Coronary artery (tissue), 2 donors: ENCODE data around the gene ARFGAP2.
A peak's percentile ranks its signal among the peaks of the same experiment; 100 is the strongest.

Experiments
- DNase-seq: peaks from one replicate; pipeline ENCODE4 v3.0.0-alpha.2; 2017; ENCODE audit warnings: low spot score
- H3K27ac ChIP-seq, 2 donors: fragments of 200-600 bp; sonication (generic); one replicate each; pipeline ENCODE4 v1.5.1; 2016 to 2019
- H3K4me3 ChIP-seq: fragments of 200-600 bp; sonication (generic); 2 replicates; pipeline ENCODE4 v1.5.1; 2016; ENCODE audit warnings: mild to moderate bottlenecking, moderate library complexity
- TF ChIP-seq, protein P1 (sequence below): fragments of 200-600 bp; sonication (generic); IDR thresholded peaks from one replicate; pipeline ENCODE4 v1.5.1; 2019; ENCODE audit warnings: antibody characterized with exemption

The ARFGAP2 gene

DNA sequence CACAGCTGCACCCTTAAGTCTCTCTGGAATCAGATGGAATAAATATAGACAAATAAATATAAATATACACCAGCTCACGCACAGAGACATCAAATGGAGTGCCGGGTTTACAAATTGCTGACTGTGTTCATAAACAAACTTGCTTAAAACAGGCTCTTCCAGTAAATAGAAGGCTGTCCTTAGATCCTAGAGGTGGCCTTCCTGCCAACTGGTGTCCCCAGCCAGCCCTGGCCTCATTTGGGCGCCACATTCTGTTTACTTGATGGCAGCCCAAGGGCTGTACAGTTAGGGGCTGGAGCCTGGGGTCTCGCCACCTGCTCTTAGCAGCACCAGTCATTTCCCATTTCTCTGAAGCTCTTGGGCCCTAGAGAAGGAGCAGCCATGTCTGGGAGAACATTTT is 20.8 kb downstream of the ARFGAP2 start:
- TF ChIP-seq, protein P1, sequence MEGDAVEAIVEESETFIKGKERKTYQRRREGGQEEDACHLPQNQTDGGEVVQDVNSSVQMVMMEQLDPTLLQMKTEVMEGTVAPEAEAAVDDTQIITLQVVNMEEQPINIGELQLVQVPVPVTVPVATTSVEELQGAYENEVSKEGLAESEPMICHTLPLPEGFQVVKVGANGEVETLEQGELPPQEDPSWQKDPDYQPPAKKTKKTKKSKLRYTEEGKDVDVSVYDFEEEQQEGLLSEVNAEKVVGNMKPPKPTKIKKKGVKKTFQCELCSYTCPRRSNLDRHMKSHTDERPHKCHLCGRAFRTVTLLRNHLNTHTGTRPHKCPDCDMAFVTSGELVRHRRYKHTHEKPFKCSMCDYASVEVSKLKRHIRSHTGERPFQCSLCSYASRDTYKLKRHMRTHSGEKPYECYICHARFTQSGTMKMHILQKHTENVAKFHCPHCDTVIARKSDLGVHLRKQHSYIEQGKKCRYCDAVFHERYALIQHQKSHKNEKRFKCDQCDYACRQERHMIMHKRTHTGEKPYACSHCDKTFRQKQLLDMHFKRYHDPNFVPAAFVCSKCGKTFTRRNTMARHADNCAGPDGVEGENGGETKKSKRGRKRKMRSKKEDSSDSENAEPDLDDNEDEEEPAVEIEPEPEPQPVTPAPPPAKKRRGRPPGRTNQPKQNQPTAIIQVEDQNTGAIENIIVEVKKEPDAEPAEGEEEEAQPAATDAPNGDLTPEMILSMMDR = no peak
- Histone ChIP-seq H3K4me3 (no peak overlapping the region), H3K27ac (no peak overlapping the region)
- no peak for DNase-seq

DNA sequence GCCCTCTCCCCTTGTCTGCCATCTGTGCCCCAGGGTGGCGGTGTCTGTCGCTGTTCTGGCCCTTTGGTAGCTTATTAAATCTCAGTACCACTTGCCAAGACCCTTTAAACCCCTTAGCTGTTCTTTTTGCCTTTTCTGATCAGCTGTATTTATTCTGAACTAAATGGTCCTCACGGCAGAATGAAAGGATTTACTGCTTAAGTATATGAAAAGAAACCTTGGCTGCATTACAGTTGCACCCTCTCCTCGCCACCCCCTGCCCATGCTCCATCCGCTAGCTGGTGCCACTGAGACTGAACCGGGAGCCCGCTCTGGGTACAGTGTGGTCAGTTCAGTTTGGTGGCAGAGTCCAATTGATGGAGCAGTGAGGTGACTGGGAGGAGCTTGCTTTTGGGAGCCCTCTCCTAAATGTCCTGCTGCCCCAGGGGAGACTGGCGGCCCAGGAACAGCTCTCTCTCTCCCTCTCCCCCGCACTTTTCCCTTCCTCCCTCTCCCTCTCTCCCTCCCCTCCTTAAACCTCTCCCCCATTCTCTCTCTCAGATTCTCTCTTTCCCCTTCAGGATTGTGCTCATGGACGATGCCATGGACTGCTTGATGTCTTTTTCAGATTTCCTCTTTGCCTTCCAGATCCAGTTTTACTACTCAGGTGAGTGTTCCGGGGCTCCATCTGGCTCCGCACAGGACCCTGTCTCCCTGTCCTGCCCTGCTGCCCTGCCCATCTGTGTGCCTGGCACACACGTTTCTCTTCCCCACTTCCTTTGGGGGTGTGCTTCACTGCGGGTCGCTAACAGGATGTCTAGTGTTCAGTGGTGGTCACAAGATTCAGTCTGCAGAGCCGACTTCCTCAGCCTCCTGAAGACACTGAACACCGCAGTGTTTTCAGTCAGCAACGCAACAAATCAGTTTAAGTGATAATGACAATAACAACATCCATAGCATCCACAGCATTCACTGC is 21.8 kb downstream of the ARFGAP2 start:
- TF ChIP-seq, protein P1 = no peak
- DNase-seq = no peak
- H3K27ac ChIP-seq = no peak overlapping the region
- no peak overlapping the region for H3K4me3 ChIP-seq

DNA sequence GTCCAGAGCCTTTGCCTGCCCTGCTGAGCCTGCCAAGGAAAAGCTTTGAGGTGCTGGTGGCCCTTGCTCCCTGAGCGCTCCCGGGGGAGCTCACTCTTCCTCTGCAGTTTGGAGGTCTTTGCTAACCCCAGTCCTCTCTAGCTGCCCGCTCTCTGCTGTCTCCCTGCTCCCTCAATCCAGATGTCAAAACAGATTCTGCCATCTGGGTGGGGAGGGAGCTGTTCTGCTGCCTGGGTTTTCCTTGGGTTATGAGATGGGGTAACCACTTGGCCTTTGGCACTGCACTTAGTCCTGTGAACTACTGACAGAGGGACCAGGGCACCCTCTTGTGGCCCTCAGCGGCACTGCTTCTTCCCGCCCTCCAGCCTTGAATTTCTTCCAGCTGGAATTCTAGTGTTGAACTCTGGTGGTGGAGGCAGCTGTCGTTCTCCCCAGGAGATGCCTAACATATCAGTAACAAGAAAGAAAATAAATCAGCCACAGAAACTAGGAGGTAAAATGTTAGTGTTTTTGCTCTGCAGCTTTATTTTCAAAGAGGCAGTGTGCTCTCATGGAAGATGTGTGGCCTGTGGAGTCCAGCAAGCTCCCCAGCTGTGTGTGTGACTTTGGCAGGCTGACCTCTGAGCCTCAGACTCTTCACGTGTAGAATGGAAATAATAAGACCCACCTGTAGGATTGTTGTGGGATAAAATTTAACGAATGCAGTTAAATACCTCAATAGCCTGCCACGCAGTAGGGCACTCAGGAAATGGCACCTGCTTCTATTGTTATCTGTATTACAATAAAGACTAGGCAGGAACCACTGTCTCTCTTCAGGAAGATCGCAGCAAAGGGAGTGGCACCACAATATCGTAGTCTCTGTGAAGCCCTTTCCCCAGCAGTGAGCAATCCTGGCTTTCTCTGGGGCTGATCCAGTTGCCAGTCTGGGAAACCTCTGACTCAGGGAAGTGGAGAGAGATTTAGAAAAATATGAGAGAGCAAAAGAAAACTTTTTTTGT is 23.4 kb downstream of the ARFGAP2 start:
- no peak overlapping the region for H3K4me3 ChIP-seq
- TF ChIP-seq, protein P1 = peak; percentile 89
- DNase-seq = no peak
- H3K27ac ChIP-seq = no peak overlapping the region

DNA sequence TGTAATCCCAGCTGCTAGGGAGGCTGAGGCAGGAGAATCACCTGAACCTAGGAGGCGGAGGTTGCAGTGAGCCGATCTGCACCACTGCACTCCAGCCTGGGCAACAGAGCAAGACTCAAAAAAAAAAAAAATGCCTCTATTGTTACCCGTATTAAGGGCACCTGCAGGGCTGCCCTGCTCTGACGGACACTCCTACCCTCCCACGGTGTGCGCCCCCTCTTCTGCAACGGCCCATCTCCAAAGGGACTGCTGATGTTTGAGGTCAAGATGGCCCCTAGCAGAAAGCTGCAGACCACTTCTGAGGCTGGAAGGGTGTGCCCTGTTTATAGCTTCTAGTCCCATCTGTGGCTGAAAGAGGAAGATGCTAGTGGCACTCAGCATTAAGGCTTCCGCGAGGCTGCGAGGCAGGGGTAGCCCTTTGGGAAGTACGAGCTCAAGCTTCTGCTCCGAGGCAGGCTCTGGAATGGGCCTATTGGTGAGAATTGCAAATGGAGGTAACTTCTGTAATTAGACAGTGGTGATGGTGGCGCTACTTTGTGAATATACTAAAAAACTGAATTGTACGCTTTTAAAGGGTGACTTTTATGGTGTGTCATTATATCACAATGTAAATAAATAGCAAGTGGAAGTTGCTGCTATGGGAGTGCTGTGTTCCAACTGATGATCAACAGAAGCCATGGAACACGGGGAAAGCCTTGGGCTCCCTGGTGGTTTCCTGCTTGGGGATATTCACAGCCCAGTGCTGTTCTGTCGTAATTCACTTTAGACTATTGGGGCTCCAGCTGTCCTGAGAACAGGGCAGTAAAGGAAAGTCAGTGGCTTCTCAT is 24.3 kb downstream of the ARFGAP2 start:
- no peak overlapping the region for H3K4me3 ChIP-seq
- no peak overlapping the region for H3K27ac ChIP-seq
- TF ChIP-seq, protein P1 = no peak
- DNase-seq = no peak

DNA sequence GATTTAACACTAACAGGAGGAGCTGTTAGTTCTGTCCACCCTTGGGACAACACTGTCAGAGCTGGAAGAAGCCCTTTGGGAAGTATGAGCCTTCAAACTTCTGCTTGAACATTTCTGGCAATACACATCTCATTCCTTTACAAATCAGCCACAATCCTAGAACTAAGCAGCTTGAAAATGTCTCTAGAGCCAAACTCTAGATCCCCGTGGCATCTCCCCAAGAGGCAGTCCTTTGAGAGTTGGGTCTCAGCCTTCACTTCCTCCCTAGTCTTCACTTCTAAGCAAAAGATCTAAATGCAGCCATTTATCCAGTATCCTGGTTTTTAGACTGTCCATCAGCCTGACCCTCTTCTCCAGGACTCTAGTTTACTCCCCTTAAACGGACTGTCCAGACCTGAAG is 26.9 kb downstream of the ARFGAP2 start:
- no peak for DNase-seq
- Histone ChIP-seq H3K27ac (no peak overlapping the region), H3K4me3 (no peak overlapping the region)
- TF ChIP-seq, protein P1 = no peak

DNA sequence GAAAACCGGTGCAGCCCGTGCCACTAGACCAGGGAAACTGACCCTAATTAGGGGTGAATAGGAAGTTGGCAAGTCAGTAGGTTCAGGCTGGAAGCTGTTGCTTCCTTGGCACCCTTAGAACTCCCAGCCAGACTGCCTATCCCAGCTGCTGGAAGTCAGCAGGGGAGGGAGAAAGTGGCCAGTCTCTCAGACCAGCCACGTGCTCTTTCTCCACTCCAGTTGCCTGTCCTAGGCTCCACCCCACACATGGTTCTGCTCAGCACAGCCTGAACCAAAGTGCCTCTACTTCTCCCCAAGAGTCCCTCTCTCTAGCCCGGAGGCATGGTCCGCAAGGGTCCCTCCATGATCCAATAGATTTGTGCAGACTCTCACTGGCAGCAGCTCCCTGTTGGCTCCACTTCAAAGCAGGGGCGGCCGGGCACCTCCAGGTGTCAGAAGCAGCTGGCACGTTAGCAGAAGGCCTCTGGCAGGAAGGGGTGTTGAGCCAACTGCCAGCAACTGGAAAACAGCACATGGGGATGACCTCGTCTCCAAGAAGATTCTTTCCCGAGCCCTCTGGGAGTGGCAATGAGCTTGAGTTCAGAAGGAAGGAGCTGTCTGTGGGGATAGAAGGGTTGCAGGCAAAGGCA is 27.7 kb downstream of the ARFGAP2 start:
- no peak overlapping the region for H3K4me3 ChIP-seq
- DNase-seq = no peak

More for the DNA sequence above, 27.7 kb downstream of the ARFGAP2 start:
- H3K27ac ChIP-seq = no peak overlapping the region
- TF ChIP-seq, protein P1 = no peak
